SK-N-SH treated with all-trans-retinoic acid at 6 μM for 48 hours (cell line): ENCODE results near the gene TMEM132D.

Source experiments
- BACH2 ChIP-seq: fragments of 250-450 bp; sonication (Bioruptor Pico); IDR thresholded peaks from 2 replicates; pipeline ENCODE4 v1.9.0; 2021; ENCODE audit warnings: mild to moderate bottlenecking, borderline replicate concordance
- ESRRG ChIP-seq: fragments of 250-450 bp; sonication (Bioruptor Pico); IDR thresholded peaks from 2 replicates; pipeline ENCODE4 v1.6.1; 2021; ENCODE audit warnings: mild to moderate bottlenecking
- GLIS3 ChIP-seq: fragments of 250-450 bp; sonication (Bioruptor Pico); IDR thresholded peaks from 2 replicates; pipeline ENCODE4 v1.5.0; 2020; ENCODE audit warnings: mild to moderate bottlenecking, moderate library complexity
- PPARA ChIP-seq: fragments of 250-450 bp; sonication (Bioruptor Pico); IDR thresholded peaks from 2 replicates; pipeline ENCODE4 v1.5.0; 2020; ENCODE audit warnings: mild to moderate bottlenecking, borderline replicate concordance
- RARB ChIP-seq: fragments of 250-450 bp; sonication (Bioruptor Pico); IDR thresholded peaks from 2 replicates; pipeline ENCODE4 v1.8.0; 2021; ENCODE audit warnings: mild to moderate bottlenecking, moderate library complexity
- TCF4 ChIP-seq: fragments of 250-450 bp; sonication (Bioruptor Pico); IDR thresholded peaks from 2 replicates; pipeline ENCODE4 v1.8.0; 2021; ENCODE audit warnings: mild to moderate bottlenecking, moderate library complexity, borderline replicate concordance
- TOX ChIP-seq: fragments of 250-450 bp; sonication (Bioruptor Pico); IDR thresholded peaks from 2 replicates; pipeline ENCODE4 v1.8.0; 2021; ENCODE audit warnings: mild to moderate bottlenecking, moderate library complexity, borderline replicate concordance
- ZC3H10 ChIP-seq: fragments of 250-450 bp; sonication (Bioruptor Pico); IDR thresholded peaks from 2 replicates; pipeline ENCODE4 v1.5.1; 2021; ENCODE audit warnings: mild to moderate bottlenecking, moderate library complexity
- ZFP30 ChIP-seq: fragments of 450-650 bp; formaldehyde crosslinking; IDR thresholded peaks from 2 replicates; pipeline ENCODE4 v1.5.0; 2022; ENCODE audit warnings: mild to moderate bottlenecking, moderate library complexity
- TF ChIP-seq, protein P1 (sequence below): fragments of 250-450 bp; sonication (Bioruptor Pico); IDR thresholded peaks from 2 replicates; pipeline ENCODE4 v1.5.1; 2020; ENCODE audit warnings: low read depth, mild to moderate bottlenecking, moderate library complexity
- TF ChIP-seq, protein P2 (sequence below): fragments of 250-450 bp; sonication (Bioruptor Pico); IDR thresholded peaks from 2 replicates; pipeline ENCODE4 v1.8.0; 2021; ENCODE audit warnings: low read depth, mild to moderate bottlenecking, moderate library complexity, borderline replicate concordance

DNA sequence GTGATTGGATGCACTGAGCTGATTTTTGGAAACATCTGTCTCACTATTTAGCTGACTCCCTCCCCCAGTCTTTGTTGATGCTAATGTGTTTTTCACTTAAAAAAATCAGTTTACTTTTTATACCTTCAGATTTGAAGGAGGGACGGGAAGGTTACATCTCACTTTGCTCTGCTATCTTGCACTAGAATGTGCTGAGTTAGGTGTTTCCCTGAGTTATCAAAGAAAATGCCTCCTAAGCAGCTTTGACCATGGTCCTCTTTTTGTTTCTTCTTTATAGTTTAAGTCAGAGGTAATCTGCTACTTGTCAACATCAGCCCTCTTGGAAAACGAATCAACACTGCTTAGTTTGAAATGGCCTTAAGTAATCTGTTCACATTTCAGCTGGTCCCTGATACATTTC lies 222.0 kb downstream of the TMEM132D start:
- TF ChIP-seq GLIS3 (CRISPR knock-in tag) (no peak), BACH2 (CRISPR knock-in tag) (no peak), TOX (no peak), ESRRG (CRISPR knock-in tag) (no peak), PPARA (CRISPR knock-in tag) (no peak), RARB (no peak), ZC3H10 (CRISPR knock-in tag) (no peak), ZFP30 (CRISPR knock-in tag) (no peak), TCF4 (CRISPR knock-in tag) (no peak)
- TF ChIP-seq, protein P1, sequence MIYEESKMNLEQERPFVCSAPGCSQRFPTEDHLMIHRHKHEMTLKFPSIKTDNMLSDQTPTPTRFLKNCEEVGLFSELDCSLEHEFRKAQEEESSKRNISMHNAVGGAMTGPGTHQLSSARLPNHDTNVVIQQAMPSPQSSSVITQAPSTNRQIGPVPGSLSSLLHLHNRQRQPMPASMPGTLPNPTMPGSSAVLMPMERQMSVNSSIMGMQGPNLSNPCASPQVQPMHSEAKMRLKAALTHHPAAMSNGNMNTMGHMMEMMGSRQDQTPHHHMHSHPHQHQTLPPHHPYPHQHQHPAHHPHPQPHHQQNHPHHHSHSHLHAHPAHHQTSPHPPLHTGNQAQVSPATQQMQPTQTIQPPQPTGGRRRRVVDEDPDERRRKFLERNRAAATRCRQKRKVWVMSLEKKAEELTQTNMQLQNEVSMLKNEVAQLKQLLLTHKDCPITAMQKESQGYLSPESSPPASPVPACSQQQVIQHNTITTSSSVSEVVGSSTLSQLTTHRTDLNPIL (CRISPR knock-in tag) = no peak
- TF ChIP-seq, protein P2, sequence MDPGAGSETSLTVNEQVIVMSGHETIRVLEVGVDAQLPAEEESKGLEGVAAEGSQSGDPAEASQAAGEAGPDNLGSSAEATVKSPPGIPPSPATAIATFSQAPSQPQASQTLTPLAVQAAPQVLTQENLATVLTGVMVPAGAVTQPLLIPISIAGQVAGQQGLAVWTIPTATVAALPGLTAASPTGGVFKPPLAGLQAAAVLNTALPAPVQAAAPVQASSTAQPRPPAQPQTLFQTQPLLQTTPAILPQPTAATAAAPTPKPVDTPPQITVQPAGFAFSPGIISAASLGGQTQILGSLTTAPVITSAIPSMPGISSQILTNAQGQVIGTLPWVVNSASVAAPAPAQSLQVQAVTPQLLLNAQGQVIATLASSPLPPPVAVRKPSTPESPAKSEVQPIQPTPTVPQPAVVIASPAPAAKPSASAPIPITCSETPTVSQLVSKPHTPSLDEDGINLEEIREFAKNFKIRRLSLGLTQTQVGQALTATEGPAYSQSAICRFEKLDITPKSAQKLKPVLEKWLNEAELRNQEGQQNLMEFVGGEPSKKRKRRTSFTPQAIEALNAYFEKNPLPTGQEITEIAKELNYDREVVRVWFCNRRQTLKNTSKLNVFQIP (CRISPR knock-in tag) = no peak
